Neural cell (in vitro differentiated cells): ENCODE results near the gene CSGALNACT2. TPM values are rescaled to one million over a fixed set of nuclear protein-coding genes. Genes with fewer than 3 reads are reported as not detected.

Experiments used
- H2AFZ ChIP-seq: fragments of 200-600, 300-800 bp; sonication (generic), shearing (Covaris generic); 2 replicates; pipeline ENCODE4 v1.6.0; 2014; ENCODE audit warnings: low read depth, mild to moderate bottlenecking, antibody characterized with exemption, low read length, moderate library complexity
- H3F3A ChIP-seq: fragments of 200-600 bp; shearing (Covaris generic); 2 replicates; pipeline ENCODE4 v1.6.1; 2016; ENCODE audit warnings: mild to moderate bottlenecking, moderate library complexity, mixed read lengths, antibody characterized with exemption, low read length; ENCODE audit not compliant: insufficient read depth, poor library complexity, severe bottlenecking
- H3K27ac ChIP-seq: fragments of 200-600, 300-800 bp; sonication (generic), shearing (Covaris generic); 2 replicates; pipeline ENCODE4 v1.5.1; 2014; ENCODE audit warnings: mild to moderate bottlenecking, low read length, moderate library complexity
- H3K27me3 ChIP-seq: fragments of 300-800, 200-600 bp; sonication (generic), shearing (Covaris generic); 2 replicates; pipeline ENCODE4 v1.6.0; 2014; ENCODE audit warnings: mild to moderate bottlenecking, low read depth, low read length, moderate library complexity; ENCODE audit not compliant: insufficient read depth
- H3K36me3 ChIP-seq: fragments of 300-800, 200-600 bp; sonication (generic), shearing (Covaris generic); 2 replicates; pipeline ENCODE4 v1.5.1; 2014; ENCODE audit warnings: mild to moderate bottlenecking, antibody characterized with exemption, low read length, moderate library complexity; ENCODE audit not compliant: insufficient read depth
- H3K4me2 ChIP-seq: fragments of 300-800, 200-600 bp; sonication (generic), shearing (Covaris generic); 2 replicates; pipeline ENCODE4 v1.6.0; 2014; ENCODE audit warnings: mild to moderate bottlenecking, low read length
- H3K4me3 ChIP-seq: fragments of 300-800, 200-600 bp; sonication (generic), shearing (Covaris generic); 2 replicates; pipeline ENCODE4 v1.5.1; 2014; ENCODE audit warnings: mild to moderate bottlenecking, low read length, moderate library complexity
- H3K79me2 ChIP-seq: fragments of 200-600 bp; shearing (Covaris generic); replicated peaks from 2 replicates; pipeline ENCODE4 v1.6.0; 2014; ENCODE audit warnings: mild to moderate bottlenecking, low read length, moderate library complexity; ENCODE audit not compliant: insufficient read depth
- H3K9ac ChIP-seq: fragments of 300-800, 200-600 bp; sonication (generic), shearing (Covaris generic); 2 replicates; pipeline ENCODE4 v1.6.1; 2016; ENCODE audit warnings: mild to moderate bottlenecking, low read length, mixed read lengths
- H3K9me2 ChIP-seq: fragments of 200-600 bp; shearing (Covaris generic); 2 replicates; pipeline ENCODE4 v1.6.1; 2016; ENCODE audit warnings: mild to moderate bottlenecking, low read length, mixed read lengths; ENCODE audit not compliant: insufficient read depth
- H3K9me3 ChIP-seq: fragments of 200-600, 300-800 bp; sonication (generic), shearing (Covaris generic); 2 replicates; pipeline ENCODE4 v1.6.1; 2016; ENCODE audit warnings: mild to moderate bottlenecking, mixed run types, low read length, moderate library complexity, mixed read lengths
- H4K20me1 ChIP-seq: fragments of 200-600 bp; shearing (Covaris generic); 2 replicates; pipeline ENCODE4 v1.6.1; 2016; ENCODE audit warnings: mild to moderate bottlenecking, mixed run types; ENCODE audit not compliant: insufficient read depth
- CTCF ChIP-seq: fragments of 450-650 bp; IDR thresholded peaks from 2 replicates; pipeline ENCODE4 v1.5.1; 2014; ENCODE audit warnings: antibody characterized with exemption, mild to moderate bottlenecking, moderate library complexity; ENCODE audit not compliant: poor library complexity, severe bottlenecking
- EP300 ChIP-seq: fragments of 450-650 bp; conservative IDR thresholded peaks from 2 replicates; pipeline ENCODE4 v1.6.1; 2014; ENCODE audit warnings: antibody characterized with exemption, mild to moderate bottlenecking, moderate library complexity; ENCODE audit not compliant: poor library complexity, severe bottlenecking
- EZH2 ChIP-seq: fragments of 200-600, 300-800 bp; shearing (Covaris generic), sonication (generic); IDR thresholded peaks from 2 replicates; pipeline ENCODE4 v1.6.1; 2014; ENCODE audit warnings: antibody characterized with exemption, low read length, borderline replicate concordance, mild to moderate bottlenecking; ENCODE audit not compliant: insufficient read depth, poor library complexity, severe bottlenecking
- MXI1 ChIP-seq: fragments of 450-650 bp; conservative IDR thresholded peaks from 2 replicates; pipeline ENCODE4 v1.6.1; 2014; ENCODE audit warnings: antibody characterized with exemption, mild to moderate bottlenecking; ENCODE audit not compliant: poor library complexity, severe bottlenecking
- POLR2AphosphoS5 ChIP-seq: IDR thresholded peaks from 2 replicates; pipeline ENCODE4 v1.6.1; 2012
- RAD21 ChIP-seq: fragments of 450-650 bp; conservative IDR thresholded peaks from 2 replicates; pipeline ENCODE4 v1.6.1; 2014; ENCODE audit warnings: antibody characterized with exemption, mild to moderate bottlenecking, moderate library complexity
- SMC3 ChIP-seq: fragments of 450-650 bp; conservative IDR thresholded peaks from 2 replicates; pipeline ENCODE4 v1.6.1; 2014; ENCODE audit warnings: antibody characterized with exemption, mild to moderate bottlenecking, moderate library complexity; ENCODE audit not compliant: poor library complexity
- TAF1 ChIP-seq: IDR thresholded peaks from 2 replicates; pipeline ENCODE4 v1.6.1; 2012; ENCODE audit warnings: low read depth
- polyA plus RNA-seq: library from polyadenylated mRNA; depleted of rRNA; stranded (reverse); fragments of >200 nt; gene quantifications from 2 replicates; pipeline ENCODE4 v1.2.3, GENCODE V29; 2014
- TF ChIP-seq, protein P1 (sequence below): IDR thresholded peaks from 2 replicates; pipeline ENCODE4 v1.6.1; 2012; ENCODE audit warnings: borderline replicate concordance

The CSGALNACT2 gene
- polyA plus RNA-seq, 1 donor from 2014 or later: 20.7 TPM

DNA sequence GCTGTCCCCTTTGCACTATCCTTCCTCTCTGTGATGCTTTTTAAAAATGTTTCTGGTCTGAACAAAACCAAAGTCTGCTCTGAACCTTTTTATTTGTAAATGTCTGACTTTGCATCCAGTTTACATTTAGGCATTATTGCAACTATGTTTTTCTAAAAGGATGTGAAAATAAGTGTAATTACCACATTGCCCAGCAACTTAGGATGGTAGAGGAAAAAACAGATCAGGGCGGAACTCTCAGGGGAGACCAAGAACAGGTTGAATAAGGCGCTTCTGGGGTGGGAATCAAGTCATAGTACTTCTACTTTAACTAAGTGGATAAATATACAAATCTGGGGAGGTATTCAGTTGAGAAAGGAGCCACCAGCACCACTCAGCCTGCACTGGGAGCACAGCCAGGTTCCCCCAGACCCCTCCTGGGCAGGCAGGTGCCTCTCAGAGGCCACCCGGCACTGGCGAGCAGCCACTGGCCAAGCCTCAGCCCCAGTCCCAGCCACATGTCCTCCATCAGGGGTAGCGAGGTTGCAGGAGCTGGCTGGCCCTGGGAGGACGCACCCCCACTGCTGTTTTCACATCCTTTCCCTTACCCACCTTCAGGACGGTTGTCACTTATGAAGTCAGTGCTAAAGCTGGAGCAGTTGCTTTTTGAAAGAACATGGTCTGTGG, 11.4 kb upstream of the CSGALNACT2 start:
- Histone ChIP-seq H3K9me3 (no peaks in the 10 kb centered on the region), H3K4me3 (no peak overlapping the region), H3K27me3 (no peaks in the 10 kb centered on the region), H3K9me2 (no peaks in the 10 kb centered on the region), H3K27ac (no peak overlapping the region), H3K36me3 (no peaks in the 10 kb centered on the region), H2AFZ (no peak overlapping the region), H3K9ac (no peak overlapping the region), H3F3A (no peaks in the 10 kb centered on the region), H3K4me2 (no peak overlapping the region), H3K79me2 (no peaks in the 10 kb centered on the region), H4K20me1 (no peaks in the 10 kb centered on the region)
- TF ChIP-seq SMC3 (no peak), EZH2 (no peak), POLR2AphosphoS5 (no peak), MXI1 (no peak), TAF1 (no peak), RAD21 (no peak), CTCF (no peak), EP300 (no peak)
- TF ChIP-seq, protein P1, sequence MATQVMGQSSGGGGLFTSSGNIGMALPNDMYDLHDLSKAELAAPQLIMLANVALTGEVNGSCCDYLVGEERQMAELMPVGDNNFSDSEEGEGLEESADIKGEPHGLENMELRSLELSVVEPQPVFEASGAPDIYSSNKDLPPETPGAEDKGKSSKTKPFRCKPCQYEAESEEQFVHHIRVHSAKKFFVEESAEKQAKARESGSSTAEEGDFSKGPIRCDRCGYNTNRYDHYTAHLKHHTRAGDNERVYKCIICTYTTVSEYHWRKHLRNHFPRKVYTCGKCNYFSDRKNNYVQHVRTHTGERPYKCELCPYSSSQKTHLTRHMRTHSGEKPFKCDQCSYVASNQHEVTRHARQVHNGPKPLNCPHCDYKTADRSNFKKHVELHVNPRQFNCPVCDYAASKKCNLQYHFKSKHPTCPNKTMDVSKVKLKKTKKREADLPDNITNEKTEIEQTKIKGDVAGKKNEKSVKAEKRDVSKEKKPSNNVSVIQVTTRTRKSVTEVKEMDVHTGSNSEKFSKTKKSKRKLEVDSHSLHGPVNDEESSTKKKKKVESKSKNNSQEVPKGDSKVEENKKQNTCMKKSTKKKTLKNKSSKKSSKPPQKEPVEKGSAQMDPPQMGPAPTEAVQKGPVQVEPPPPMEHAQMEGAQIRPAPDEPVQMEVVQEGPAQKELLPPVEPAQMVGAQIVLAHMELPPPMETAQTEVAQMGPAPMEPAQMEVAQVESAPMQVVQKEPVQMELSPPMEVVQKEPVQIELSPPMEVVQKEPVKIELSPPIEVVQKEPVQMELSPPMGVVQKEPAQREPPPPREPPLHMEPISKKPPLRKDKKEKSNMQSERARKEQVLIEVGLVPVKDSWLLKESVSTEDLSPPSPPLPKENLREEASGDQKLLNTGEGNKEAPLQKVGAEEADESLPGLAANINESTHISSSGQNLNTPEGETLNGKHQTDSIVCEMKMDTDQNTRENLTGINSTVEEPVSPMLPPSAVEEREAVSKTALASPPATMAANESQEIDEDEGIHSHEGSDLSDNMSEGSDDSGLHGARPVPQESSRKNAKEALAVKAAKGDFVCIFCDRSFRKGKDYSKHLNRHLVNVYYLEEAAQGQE: no peak

DNA sequence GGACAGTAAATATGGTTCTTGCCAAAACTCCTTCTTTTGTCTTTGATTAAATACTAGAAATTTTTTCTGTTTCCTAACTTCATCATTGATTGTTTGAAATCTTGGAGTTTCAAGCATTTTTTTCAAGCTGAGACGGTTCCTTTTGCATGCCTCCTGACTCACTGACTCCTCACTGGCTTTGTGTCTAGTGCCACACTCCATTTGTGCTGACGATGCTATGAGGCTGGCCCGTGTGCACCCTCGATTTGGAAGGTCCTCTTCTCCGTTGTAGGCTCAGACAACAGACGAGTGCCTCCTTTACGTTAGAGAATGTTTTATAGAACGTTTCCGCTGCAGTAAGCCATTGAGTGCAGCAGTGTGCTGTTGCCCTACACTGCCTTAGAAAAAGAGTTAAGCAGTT, 10.8 kb upstream of the CSGALNACT2 start:
- Histone ChIP-seq H3K4me3 (no peak overlapping the region), H3K9ac (no peak overlapping the region), H4K20me1 (no peaks in the 10 kb centered on the region), H3K27ac (no peak overlapping the region), H3K9me2 (no peaks in the 10 kb centered on the region), H3K9me3 (no peaks in the 10 kb centered on the region), H3K4me2 (no peak overlapping the region), H3K27me3 (no peaks in the 10 kb centered on the region), H3K36me3 (no peaks in the 10 kb centered on the region), H3F3A (no peaks in the 10 kb centered on the region), H3K79me2 (no peaks in the 10 kb centered on the region), H2AFZ (no peak overlapping the region)
- TF ChIP-seq MXI1 (no peak), CTCF (no peak), POLR2AphosphoS5 (no peak), SMC3 (no peak), EP300 (no peak), EZH2 (no peak), RAD21 (no peak), TAF1 (no peak)
- TF ChIP-seq, protein P1: no peak
